Limb (tissue), 2 donors: ENCODE measurements around the gene SORL1.
A peak's percentile ranks its signal among the peaks of the same experiment; 100 is the strongest.
"Not testable (repeated sequence)": the region's sequence is repeated elsewhere in the genome, so short reads cannot be mapped to it uniquely, and the experiment has no call there.

Source experiments
- DNase-seq, 2 donors: peaks; one replicate each; pipeline ENCODE4 v3.0.0-alpha.2; 2016; ENCODE audit errors: extremely low spot score in 2 of 2

SORL1 gene

GRCh38 chr11:121563900-121564822, 112.0 kb downstream of the SORL1 start:
- DNase-seq, result no peak

GRCh38 chr11:121564948-121565684, 113.0 kb downstream of the SORL1 start:
- no peak for DNase-seq

- DNase-seq, result no peak
Measured at GRCh38 chr11:121566279-121567168, 114.4 kb downstream of the SORL1 start.

- DNase-seq, result no peak
Measured at GRCh38 chr11:121567995-121568394, 115.9 kb downstream of the SORL1 start.

- DNase-seq, result not testable (repeated sequence)
Measured at GRCh38 chr11:121569332-121570299, 117.5 kb downstream of the SORL1 start.

GRCh38 chr11:121570453-121570852, 118.3 kb downstream of the SORL1 start:
- DNase-seq, result no peak

- DNase-seq, result no peak
Measured at GRCh38 chr11:121571506-121571905, 119.4 kb downstream of the SORL1 start.

GRCh38 chr11:121572571-121573059, 120.5 kb downstream of the SORL1 start:
- peak in 1 of 2 donors; percentile 47 for DNase-seq

GRCh38 chr11:121574801-121575200, 122.7 kb downstream of the SORL1 start:
- DNase-seq, result no peak

GRCh38 chr11:121575250-121575962, 123.3 kb downstream of the SORL1 start:
- DNase-seq, result no peak

- no peak for DNase-seq
Measured at GRCh38 chr11:121575963-121576290, 123.8 kb downstream of the SORL1 start.

- DNase-seq, result no peak
Measured at GRCh38 chr11:121576531-121576930, 124.4 kb downstream of the SORL1 start.

GRCh38 chr11:121577106-121577848, 125.2 kb downstream of the SORL1 start:
- no peak for DNase-seq

GRCh38 chr11:121578251-121578976, 126.3 kb downstream of the SORL1 start:
- DNase-seq, result no peak

GRCh38 chr11:121580154-121580553, 128.0 kb downstream of the SORL1 start:
- DNase-seq, result no peak

GRCh38 chr11:121581607-121582006, 129.5 kb downstream of the SORL1 start:
- DNase-seq, result no peak

- DNase-seq, result no peak
Measured at GRCh38 chr11:121582296-121582695, 130.2 kb downstream of the SORL1 start.

GRCh38 chr11:121583825-121584224, 131.7 kb downstream of the SORL1 start:
- DNase-seq, result no peak
